GM23248 (cell line): Measurements from ENCODE around the gene TNFRSF1B. TPM values are rescaled to one million over a fixed set of nuclear protein-coding genes. Genes with fewer than 3 reads are reported as not detected.

ENCODE experiments used
- DNase-seq: peaks from one replicate; pipeline ENCODE4 v3.0.0-alpha.2; 2015
- H2AFZ ChIP-seq: fragments of 200-600 bp; sonication (generic); 2 replicates; pipeline ENCODE4 v1.6.1; 2016; ENCODE audit warnings: antibody characterized with exemption
- H3F3A ChIP-seq: fragments of 200-600 bp; sonication (generic); 2 replicates; pipeline ENCODE4 v1.6.1; 2016; ENCODE audit warnings: mild to moderate bottlenecking, antibody characterized with exemption, mixed run types; ENCODE audit not compliant: insufficient read depth
- H3K27ac ChIP-seq: fragments of 200-600 bp; sonication (generic); 2 replicates; pipeline ENCODE4 v1.5.1; 2016; ENCODE audit warnings: mild to moderate bottlenecking
- H3K27me3 ChIP-seq: fragments of 200-600 bp; sonication (generic); replicated peaks from 2 replicates; pipeline ENCODE4 v1.6.1; 2016; ENCODE audit warnings: mild to moderate bottlenecking; ENCODE audit not compliant: insufficient read depth
- H3K36me3 ChIP-seq: fragments of 200-600 bp; sonication (generic); 2 replicates; pipeline ENCODE4 v1.6.1; 2016; ENCODE audit warnings: low read depth, mild to moderate bottlenecking
- H3K4me1 ChIP-seq: fragments of 200-600 bp; sonication (generic); 2 replicates; pipeline ENCODE4 v1.6.1; 2016; ENCODE audit warnings: mild to moderate bottlenecking; ENCODE audit not compliant: insufficient read depth
- H3K4me2 ChIP-seq: fragments of 200-600 bp; sonication (generic); one replicate; pipeline ENCODE4 v1.6.1; 2016; ENCODE audit warnings: mild to moderate bottlenecking; ENCODE audit not compliant: unreplicated experiment
- H3K4me3 ChIP-seq: fragments of 200-600 bp; sonication (generic); 2 replicates; pipeline ENCODE4 v1.5.1; 2016; ENCODE audit warnings: mild to moderate bottlenecking
- H3K79me2 ChIP-seq: fragments of 200-600 bp; sonication (generic); 2 replicates; pipeline ENCODE4 v1.6.1; 2016; ENCODE audit warnings: mild to moderate bottlenecking; ENCODE audit not compliant: insufficient read depth
- H3K9ac ChIP-seq: fragments of 200-600 bp; sonication (generic); 2 replicates; pipeline ENCODE4 v1.6.1; 2016; ENCODE audit warnings: mild to moderate bottlenecking
- H3K9me2 ChIP-seq: fragments of 200-600 bp; sonication (generic); 2 replicates; pipeline ENCODE4 v1.6.1; 2016; ENCODE audit warnings: mixed run types, mild to moderate bottlenecking, moderate library complexity; ENCODE audit not compliant: insufficient read depth
- H3K9me3 ChIP-seq: fragments of 200-600 bp; sonication (generic); one replicate; pipeline ENCODE4 v1.6.1; 2017; ENCODE audit warnings: low read depth
- H4K20me1 ChIP-seq: fragments of 200-600 bp; sonication (generic); 2 replicates; pipeline ENCODE4 v1.6.0; 2016; ENCODE audit not compliant: insufficient read depth
- EZH2 ChIP-seq: fragments of 200-600 bp; sonication (generic); IDR thresholded peaks from 2 replicates; pipeline ENCODE4 v1.6.1; 2018; ENCODE audit warnings: antibody characterized with exemption, mild to moderate bottlenecking; ENCODE audit not compliant: insufficient read depth, poor library complexity, severe bottlenecking
- EZH2phosphoT487 ChIP-seq: fragments of 200-600 bp; sonication (generic); IDR thresholded peaks from 2 replicates; pipeline ENCODE4 v1.6.1; 2018; ENCODE audit warnings: antibody characterized with exemption, moderate library complexity, mild to moderate bottlenecking, low read depth; ENCODE audit not compliant: insufficient read depth
- WGBS, 2 experiments: methylation state at CpG; one replicate each; pipeline ENCODE4 v1.1.6; 2015 to 2017; ENCODE audit warnings: low lambda C conversion rate in 2 of 2, low coverage in 1 of 2; ENCODE audit errors: missing lambda C conversion rate in 2 of 2; 5-methylcytosine and 5-hydroxymethylcytosine counted together
- in situ Hi-C: fragments of 300-500 bp; cut with MboI; formaldehyde crosslinking; loops from 2 replicates; pipeline ENCODE4 v1.15.0; 2020
- polyA plus RNA-seq: library from polyadenylated mRNA; unstranded; fragments of >200 nt; fragmentation: Nextera tagmentation; extraction: Ambion mirVana; gene quantifications from 2 replicates; pipeline ENCODE4 v1.2.1, GENCODE V29; 2016
- total RNA-seq: library from RNA; depleted of rRNA; stranded (reverse); fragments of >200 nt; shearing (Covaris generic); gene quantifications from 2 replicates; pipeline ENCODE4 v1.2.3, GENCODE V29; 2014

TNFRSF1B gene
- total and polyA plus RNA-seq, 2 experiments from 2014 or later: 1.1 to 2.9 TPM

DNA sequence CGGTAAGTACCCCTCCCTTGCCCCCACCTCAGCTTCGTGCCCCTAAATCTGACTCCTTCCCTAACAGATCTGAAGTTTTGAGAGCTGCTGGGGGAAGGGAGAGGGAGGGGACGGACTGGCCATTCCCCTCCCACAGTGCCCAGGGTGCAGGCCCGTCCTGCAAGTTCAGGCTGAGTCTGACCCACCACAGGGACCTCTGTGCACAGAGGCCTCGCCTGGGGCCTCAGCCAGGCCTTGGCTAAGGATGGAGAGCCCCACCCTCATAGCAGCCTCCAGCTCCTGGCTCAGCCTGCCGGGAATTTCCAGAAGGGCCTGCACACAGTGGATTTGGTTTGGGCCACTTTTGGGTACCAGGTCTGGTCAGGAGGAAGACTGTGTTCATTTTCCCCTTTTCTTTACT, 31.2 kb upstream of the TNFRSF1B start:
- no peaks in the 10 kb centered on the region for H3K27me3 ChIP-seq
- H4K20me1 ChIP-seq: no peaks in the 10 kb centered on the region
- peaks cover 22% of the 10 kb centered on the region for H3F3A ChIP-seq
- no peak overlapping the region for H3K9ac ChIP-seq
- peaks cover 16% of the 10 kb centered on the region for H3K4me1 ChIP-seq
- H3K9me2 ChIP-seq: no peaks in the 10 kb centered on the region
- H3K4me2 ChIP-seq: no peak overlapping the region
- no peak overlapping the region for H3K4me3 ChIP-seq
- 32 to 39% methylated on average over 5 to 6 of the region's 6 CpGs for WGBS, 2 experiments
- H2AFZ ChIP-seq: no peak overlapping the region
- H3K9me3 ChIP-seq: no peaks in the 10 kb centered on the region
- TF ChIP-seq EZH2 (no peak), EZH2phosphoT487 (no peak)
- no peaks in the 10 kb centered on the region for H3K36me3 ChIP-seq
- no peak overlapping the region for H3K27ac ChIP-seq
- H3K79me2 ChIP-seq: no peaks in the 10 kb centered on the region
- peak; percentile 51 for DNase-seq
- in situ Hi-C loops: no loop called here

DNA sequence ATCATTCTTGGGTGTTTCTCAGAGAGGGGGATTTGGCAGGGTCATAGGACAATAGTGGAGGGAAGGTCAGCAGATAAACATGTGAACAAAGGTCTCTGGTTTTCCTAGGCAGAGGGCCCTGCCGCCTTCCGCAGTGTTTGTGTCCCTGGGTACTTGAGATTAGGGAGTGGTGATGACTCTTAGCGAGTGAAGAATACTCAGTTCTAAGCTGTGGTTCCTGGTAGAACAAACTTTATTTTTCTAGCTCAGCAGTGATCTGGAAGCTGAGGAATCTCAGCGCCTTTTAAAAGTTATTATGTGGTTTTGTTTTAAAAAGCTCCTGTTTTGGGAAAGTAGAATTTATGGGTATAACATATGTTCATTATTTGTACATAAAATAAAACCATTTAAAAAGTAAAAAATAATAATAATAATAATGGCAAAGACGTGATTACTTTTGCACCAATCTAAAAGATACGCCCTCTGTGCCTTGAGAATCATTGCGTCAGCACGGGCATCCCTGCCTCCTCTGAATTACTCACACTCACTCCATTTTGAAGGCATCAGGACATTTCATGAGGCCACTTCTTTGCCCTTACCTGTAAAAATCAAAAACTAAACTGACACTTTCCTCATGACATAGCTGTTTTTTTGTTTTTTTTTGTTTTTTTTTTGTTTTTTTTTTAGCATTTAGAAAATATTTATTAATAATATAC, 29.7 kb upstream of the TNFRSF1B start:
- peaks cover 11% of the 10 kb centered on the region for H3K4me1 ChIP-seq
- no peak overlapping the region for H3K4me2 ChIP-seq
- in situ Hi-C loops: no loop called here
- H3K9me2 ChIP-seq: no peaks in the 10 kb centered on the region
- H2AFZ ChIP-seq: no peak overlapping the region
- H4K20me1 ChIP-seq: no peaks in the 10 kb centered on the region
- H3K27ac ChIP-seq: 0 out of 2 replicates have a peak overlapping the region, but pooled peaks have one; percentile 5
- H3K36me3 ChIP-seq: no peaks in the 10 kb centered on the region
- DNase-seq: peak; percentile 55
- no peak overlapping the region for H3K4me3 ChIP-seq
- H3K79me2 ChIP-seq: no peaks in the 10 kb centered on the region
- H3K9ac ChIP-seq: no peak overlapping the region
- H3K9me3 ChIP-seq: no peaks in the 10 kb centered on the region
- WGBS, 2 experiments: 45 to 57% methylated on average over 8 of the region's 8 CpGs
- TF ChIP-seq EZH2 (no peak), EZH2phosphoT487 (no peak)
- peaks cover 22% of the 10 kb centered on the region for H3F3A ChIP-seq
- H3K27me3 ChIP-seq: no peaks in the 10 kb centered on the region

DNA sequence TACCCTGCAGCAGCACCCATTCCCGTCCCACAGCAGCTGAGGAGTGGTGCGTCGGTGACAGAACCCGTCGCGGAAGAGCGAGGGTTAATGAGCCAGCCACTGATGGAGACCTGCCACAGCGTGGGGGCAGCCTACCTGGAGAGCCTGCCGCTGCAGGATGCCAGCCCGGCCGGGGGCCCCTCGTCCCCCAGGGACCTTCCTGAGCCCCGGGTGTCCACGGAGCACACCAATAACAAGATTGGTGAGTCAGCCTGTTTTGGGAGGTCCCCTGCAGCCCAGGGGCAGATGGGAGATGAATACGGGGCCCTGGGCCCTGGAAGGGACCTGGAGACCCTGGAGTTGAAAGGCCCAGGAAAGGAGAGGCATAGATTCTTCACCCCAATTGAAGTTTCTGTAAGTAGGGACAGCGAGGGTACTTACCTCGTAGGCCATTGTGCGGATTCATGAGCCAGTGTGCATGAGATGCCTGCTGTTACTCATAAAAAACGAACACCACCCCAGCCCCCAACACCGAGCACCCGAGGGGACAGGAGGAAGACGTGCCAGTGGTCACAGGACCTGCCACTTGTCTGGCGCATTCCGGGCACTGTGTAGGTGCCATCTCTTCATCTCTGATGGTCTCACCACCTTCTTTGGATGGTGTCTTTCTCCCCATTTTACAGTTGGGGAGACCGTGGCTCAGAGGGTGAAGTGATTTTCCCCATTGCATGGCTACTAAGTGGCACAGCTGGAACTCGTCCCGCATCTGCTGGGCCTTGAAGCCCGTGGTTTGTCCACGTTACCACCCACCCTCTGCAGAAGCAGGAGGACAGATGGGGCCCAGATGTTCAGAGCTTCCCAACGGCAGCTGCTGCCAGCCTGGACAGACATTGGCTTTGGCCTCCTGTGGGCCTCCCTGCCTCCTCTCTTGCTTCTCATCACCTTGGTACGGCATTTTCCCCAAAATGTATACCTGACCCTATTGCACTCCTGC, 28.3 kb upstream of the TNFRSF1B start:
- Histone ChIP-seq H3K4me1 (no peaks in the 10 kb centered on the region), H3K4me2 (no peak overlapping the region), H2AFZ (no peak overlapping the region), H3K9ac (no peak overlapping the region), H3K27me3 (no peaks in the 10 kb centered on the region), H3K4me3 (no peak overlapping the region), H3F3A (peaks cover 9% of the 10 kb centered on the region), H3K36me3 (no peaks in the 10 kb centered on the region), H4K20me1 (no peaks in the 10 kb centered on the region), H3K9me2 (no peaks in the 10 kb centered on the region), H3K79me2 (no peaks in the 10 kb centered on the region), H3K27ac (no peak overlapping the region), H3K9me3 (no peaks in the 10 kb centered on the region)
- WGBS, 2 experiments: 68 to 70% methylated on average over 31 of the region's 31 CpGs
- in situ Hi-C loops: no loop called here
- DNase-seq: no peak
- no peak for TF ChIP-seq EZH2phosphoT487
- TF ChIP-seq EZH2: no peak

GRCh38 chr1:12140016-12140415, 26.8 kb upstream of the TNFRSF1B start:
- Histone ChIP-seq H3K9ac (no peak overlapping the region), H3K9me3 (no peaks in the 10 kb centered on the region), H3K4me2 (no peak overlapping the region), H3K36me3 (no peaks in the 10 kb centered on the region), H3K4me1 (no peaks in the 10 kb centered on the region), H3K27me3 (no peaks in the 10 kb centered on the region), H3K27ac (no peak overlapping the region), H2AFZ (no peak overlapping the region), H3K79me2 (no peaks in the 10 kb centered on the region), H3K4me3 (no peak overlapping the region), H3K9me2 (no peaks in the 10 kb centered on the region), H3F3A (peaks cover 5% of the 10 kb centered on the region; the same call in 1 of the 2 replicates), H4K20me1 (no peaks in the 10 kb centered on the region)
- in situ Hi-C loops: no loop called here
- WGBS, 2 experiments: 83 to 85% methylated on average over 4 of the region's 4 CpGs
- DNase-seq: no peak
- TF ChIP-seq EZH2phosphoT487 (no peak), EZH2 (no peak)
